Left hindlimb (tissue), 1 donor: Measurements from ENCODE around the gene BPHL.
A peak's percentile ranks its signal among the peaks of the same experiment; 100 is the strongest.
"Not testable (repeated sequence)": the region's sequence is repeated elsewhere in the genome, so short reads cannot be mapped to it uniquely, and the experiment has no call there.

Source experiments
- DNase-seq: peaks from one replicate; pipeline ENCODE4 v3.0.0-alpha.2; 2018

BPHL gene

DNA sequence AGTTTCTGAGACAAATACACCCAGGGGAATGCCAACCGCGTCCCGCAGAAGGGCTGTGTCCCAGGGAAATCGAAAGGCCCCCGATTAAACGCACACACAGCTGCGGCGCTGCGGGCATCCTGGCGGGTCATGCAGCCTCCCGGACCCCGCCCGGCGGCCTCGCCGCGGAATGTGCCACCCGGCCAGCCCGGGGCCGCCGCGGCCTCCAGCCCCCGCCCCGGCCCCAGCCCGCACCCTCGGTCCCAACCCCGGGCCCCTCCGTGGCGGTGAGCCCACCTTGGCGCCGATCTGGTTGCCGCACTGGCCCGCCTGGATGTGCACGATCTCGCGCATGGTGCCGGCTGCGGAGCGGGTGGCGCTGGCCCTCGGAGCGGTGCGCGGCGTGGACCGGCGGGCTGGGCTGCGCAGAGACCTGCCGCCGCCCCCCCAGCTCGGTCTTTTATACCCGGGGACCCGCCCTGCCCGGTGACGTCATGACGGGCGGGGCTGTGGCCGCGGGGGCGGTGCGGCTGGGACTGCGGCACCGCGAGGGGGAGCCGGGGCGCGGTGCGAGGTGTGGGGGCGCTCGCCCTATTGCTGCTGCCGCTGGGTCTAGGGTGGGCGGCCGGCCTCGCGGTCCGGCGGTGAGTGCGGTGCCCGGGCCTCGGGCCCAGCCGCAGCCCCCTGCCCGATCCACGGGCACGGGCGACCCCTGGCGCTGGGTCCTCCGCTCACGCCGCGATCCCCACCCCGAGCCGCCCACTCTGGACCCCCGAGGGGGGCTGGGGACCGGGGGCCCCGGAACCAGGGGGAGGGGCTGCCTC is 38.8 kb downstream of the BPHL start, which contains the start of gene TUBB2A:
TSS of gene TUBB2A (minus strand) at position 414 of the 803 bp plus-strand sequence. CDS start at position 333, 81 bp downstream.
- peak; percentile 90 for DNase-seq

- no peak for DNase-seq
Observed at GRCh38 chr6:3159805-3160781, 41.6 kb downstream of the BPHL start.

GRCh38 chr6:3162067-3162497 is 43.6 kb downstream of the BPHL start:
- DNase-seq = no peak

GRCh38 chr6:3162565-3163247 is 44.2 kb downstream of the BPHL start:
- peak; percentile 81 for DNase-seq

DNA sequence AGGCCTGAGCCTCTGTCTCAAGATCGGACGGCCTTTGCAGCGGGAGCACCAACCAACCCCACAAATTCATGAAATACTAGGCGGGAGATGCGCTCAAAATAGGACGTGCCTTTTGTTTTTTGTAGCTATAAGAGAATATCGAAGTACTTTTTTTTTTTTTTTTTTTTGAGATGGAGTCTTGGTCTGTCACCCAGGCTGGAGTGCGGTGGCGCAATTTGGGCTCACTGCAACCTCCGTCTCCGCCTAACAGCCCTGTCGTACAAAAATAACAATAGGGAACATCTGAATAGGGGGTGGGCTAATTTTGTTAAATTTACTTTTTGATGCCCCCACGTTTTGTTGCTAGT is 44.7 kb downstream of the BPHL start:
- no peak for DNase-seq

DNA sequence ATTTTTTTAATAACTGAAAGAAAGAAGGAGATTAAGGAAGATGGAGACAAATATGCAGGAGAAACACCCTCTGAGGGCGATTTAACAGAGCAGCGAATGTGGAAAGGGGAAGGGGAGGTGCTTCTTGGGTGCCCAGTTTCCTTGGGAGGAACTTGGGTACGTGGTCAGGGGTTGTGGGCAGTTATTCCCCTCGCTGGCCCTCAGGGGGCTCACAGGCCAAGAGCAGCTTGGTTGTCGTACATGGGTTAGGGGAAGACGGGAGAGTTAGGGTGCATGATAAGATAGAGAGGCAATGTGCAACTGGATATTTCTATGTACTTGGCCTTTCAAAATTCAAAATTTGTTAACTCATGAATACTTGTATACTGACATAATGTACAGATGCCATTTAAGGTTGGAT is 45.9 kb downstream of the BPHL start:
- DNase-seq = no peak

DNA sequence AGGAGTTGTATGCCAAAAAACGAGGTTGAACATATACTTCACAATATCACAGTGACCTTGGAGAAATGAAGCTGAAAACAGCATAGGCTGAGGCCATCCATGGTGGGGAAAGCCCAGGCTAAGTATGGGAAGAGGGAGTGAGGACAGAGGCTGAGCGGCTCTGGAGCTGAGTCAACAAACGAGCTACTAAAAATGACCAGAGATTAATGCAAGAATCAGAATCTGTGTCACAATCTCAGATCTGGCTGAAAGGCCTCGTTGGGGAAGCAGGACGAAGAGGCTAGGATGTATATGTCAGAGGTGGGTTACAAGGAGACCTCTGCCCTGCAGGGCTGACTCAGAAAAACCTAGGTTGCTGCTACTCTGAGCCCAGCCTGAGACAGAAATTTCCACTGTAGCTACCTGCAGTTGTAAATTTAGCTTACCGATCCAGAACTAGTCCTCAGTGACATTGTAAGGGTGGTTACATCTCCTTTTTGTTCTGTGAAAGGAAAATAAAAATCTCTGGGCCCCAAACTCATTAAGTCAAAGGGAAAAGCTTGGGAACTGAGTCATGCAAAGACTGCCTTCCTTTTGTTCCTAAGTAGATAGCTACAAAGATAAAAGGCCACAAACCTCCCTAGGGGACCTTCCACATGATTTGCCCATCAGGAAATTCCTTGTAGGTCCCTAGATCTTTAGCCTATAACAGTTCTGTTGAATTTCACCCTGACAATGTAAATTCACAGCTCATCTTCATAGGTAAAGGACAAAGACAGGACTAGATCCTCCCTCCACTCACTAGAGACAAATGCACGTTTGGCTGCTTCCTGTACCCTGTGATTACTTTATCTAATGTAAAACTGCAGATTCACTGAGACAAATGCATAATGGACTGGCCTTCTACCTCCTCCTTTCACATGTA is 47.4 kb downstream of the BPHL start:
- no peak for DNase-seq

GRCh38 chr6:3166535-3167225 is 48.2 kb downstream of the BPHL start:
- DNase-seq = not testable (repeated sequence)

- not testable (repeated sequence) for DNase-seq
Observed at GRCh38 chr6:3168046-3168445, 49.5 kb downstream of the BPHL start.

DNA sequence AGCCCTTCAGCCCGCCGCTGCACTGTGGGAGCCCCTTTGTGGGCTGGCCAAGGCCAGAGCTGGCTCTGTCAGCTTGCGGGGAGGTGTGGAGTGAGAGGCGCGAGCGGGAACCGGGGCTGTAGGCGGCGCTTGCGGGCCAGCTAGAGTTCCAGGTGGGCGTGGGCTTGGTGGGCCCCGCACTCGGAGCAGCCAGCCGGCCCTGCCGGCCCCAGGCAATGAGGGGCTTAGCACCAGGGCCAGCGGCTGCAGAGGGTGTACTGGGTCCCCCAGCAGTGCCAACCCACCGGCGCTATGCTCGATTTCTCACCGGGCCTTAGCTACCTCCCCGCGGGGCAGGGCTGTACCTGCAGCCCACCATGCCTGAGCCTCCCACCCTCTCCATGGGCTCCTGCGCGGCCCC is 52.2 kb downstream of the BPHL start:
- DNase-seq = not testable (repeated sequence)

GRCh38 chr6:3171313-3172175 is 53.0 kb downstream of the BPHL start:
- DNase-seq = not testable (repeated sequence)

DNA sequence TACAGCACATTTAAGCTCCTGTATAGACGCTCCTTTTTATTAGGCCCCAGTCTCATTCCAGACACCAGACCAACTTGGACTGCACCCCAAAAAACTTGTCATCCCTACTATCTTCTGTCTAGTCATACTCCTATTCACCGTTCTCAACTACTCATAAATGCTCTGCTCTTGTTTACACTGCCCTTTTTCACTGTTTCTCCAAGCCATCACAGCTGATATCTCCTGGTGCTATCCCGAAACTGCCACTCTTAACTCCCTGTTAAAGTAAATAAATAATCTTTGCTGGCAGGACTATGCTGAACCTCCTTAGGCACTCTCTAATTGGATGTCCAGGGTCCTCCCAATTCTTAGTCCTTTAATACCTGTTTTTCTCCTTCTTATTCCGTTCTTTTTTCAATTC is 54.3 kb downstream of the BPHL start:
- not testable (repeated sequence) for DNase-seq

GRCh38 chr6:3173636-3174089 is 55.2 kb downstream of the BPHL start:
- not testable (repeated sequence) for DNase-seq

- no peak for DNase-seq
Observed at GRCh38 chr6:3175715-3176402, 57.3 kb downstream of the BPHL start.

GRCh38 chr6:3176562-3177355 is 58.2 kb downstream of the BPHL start:
- no peak for DNase-seq

- DNase-seq = not testable (repeated sequence)
Observed at GRCh38 chr6:3178666-3179065, 60.2 kb downstream of the BPHL start.

DNA sequence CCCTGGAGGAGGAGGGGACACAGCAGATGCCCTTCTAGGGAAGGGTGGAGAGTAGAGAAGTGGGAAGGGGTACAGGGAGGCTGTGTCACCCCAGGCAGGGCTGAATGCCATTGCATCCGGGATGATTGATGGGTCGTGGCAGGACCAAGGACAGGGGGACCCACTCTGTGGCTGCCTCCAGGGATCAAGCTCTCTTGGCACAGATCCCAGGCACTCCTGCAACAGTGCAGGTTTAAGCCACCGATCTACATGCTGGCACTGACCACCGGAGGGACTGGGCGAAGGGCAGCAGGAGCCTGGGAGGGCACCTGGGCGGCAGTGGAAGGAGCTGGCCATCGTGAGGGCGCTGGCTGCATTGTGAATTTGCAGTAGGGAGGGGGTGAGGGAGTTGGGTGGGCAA is 61.4 kb downstream of the BPHL start:
- not testable (repeated sequence) for DNase-seq

DNA sequence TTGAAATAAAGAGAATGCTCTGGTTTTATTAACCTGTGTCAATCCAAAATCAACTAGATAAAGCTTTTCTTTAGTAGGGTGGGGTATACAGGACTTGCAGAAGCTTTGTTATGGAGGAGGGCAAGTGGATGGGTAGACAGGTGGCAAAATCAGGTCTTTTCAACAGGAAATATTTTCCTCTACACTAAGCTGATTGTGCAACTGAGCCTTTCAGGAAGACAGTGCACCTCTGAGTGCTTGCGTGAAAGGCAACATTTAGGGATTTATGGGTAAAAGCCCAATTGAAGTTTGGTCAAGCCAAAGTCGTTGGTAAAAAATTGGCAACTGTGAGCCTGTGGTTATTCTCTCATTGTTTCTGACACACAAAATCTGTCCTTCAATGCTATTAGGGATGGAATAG is 62.6 kb downstream of the BPHL start:
- DNase-seq = no peak

GRCh38 chr6:3183066-3183465 is 64.6 kb downstream of the BPHL start:
- DNase-seq = no peak
